GM06990 (cell line): ENCODE measurements around the gene ZC3H13.

ENCODE experiments used
- DNase-seq: peaks from one replicate; pipeline ENCODE4 v3.0.0-alpha.2; 2011; ENCODE audit not compliant: insufficient read length; ENCODE audit errors: extremely low read depth
- H3K27me3 ChIP-seq: replicated peaks from 2 replicates; pipeline ENCODE4 v1.6.0; 2011; ENCODE audit warnings: low read length; ENCODE audit not compliant: control insufficient read depth, insufficient read depth
- H3K36me3 ChIP-seq: 2 replicates; pipeline ENCODE4 v1.5.1; 2011; ENCODE audit warnings: low read length; ENCODE audit not compliant: control insufficient read depth, insufficient read depth
- H3K4me3 ChIP-seq: replicated peaks from 2 replicates; pipeline ENCODE4 v1.5.1; 2011; ENCODE audit warnings: low read depth, mild to moderate bottlenecking, control low read depth, low read length
- TF ChIP-seq, protein P1 (sequence below): IDR thresholded peaks from 2 replicates; pipeline ENCODE4 v1.5.1; 2011; ENCODE audit warnings: low read length, control low read depth, mild to moderate bottlenecking, inconsistent platforms; ENCODE audit not compliant: insufficient read depth, poor library complexity, severe bottlenecking

The ZC3H13 gene

DNA sequence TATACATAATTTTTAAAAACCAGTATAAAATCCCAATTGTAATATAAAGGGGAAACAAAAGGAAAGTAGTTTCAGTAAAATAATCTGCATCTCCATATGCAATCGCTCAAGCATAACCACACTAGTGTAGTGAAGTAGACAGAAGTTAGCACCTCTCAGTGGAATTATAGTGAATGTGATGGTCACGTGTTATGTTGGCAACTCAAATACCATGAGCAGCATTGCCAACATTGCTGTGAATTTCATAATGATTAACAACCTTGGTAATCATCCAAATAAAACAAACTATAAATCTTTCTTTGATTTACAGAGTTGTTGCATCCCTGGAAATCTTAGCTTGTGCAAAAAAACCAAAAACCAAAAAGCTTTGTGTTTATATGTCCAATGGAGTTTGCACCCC, 123.7 kb downstream of the ZC3H13 start:
- Histone ChIP-seq H3K4me3 (no peak overlapping the region), H3K36me3 (no peaks in the 10 kb centered on the region), H3K27me3 (no peaks in the 10 kb centered on the region; the same call in 1 of the 2 replicates)
- TF ChIP-seq, protein P1, sequence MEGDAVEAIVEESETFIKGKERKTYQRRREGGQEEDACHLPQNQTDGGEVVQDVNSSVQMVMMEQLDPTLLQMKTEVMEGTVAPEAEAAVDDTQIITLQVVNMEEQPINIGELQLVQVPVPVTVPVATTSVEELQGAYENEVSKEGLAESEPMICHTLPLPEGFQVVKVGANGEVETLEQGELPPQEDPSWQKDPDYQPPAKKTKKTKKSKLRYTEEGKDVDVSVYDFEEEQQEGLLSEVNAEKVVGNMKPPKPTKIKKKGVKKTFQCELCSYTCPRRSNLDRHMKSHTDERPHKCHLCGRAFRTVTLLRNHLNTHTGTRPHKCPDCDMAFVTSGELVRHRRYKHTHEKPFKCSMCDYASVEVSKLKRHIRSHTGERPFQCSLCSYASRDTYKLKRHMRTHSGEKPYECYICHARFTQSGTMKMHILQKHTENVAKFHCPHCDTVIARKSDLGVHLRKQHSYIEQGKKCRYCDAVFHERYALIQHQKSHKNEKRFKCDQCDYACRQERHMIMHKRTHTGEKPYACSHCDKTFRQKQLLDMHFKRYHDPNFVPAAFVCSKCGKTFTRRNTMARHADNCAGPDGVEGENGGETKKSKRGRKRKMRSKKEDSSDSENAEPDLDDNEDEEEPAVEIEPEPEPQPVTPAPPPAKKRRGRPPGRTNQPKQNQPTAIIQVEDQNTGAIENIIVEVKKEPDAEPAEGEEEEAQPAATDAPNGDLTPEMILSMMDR, result no peak
- no peak for DNase-seq

DNA sequence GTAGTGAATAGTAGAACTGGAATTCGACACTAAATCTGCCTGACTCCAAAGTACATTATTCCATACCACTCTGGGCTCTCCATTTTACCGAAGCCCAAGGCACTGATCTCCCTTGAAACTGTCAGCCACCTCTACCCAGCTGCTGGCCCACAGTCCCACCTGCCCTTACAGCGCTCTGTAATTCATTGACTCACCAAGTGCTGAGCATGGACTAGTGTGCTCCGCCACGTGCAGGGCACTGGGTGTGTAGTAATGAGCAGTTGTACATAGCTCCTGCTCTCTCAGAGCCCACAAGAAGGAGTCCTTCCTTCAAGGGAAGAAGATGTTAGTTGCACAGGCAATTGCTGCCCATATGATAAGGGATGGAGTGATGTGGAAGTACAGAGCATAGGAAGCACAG, 124.4 kb downstream of the ZC3H13 start:
- TF ChIP-seq, protein P1, result no peak
- Histone ChIP-seq H3K4me3 (no peak overlapping the region), H3K27me3 (no peaks in the 10 kb centered on the region; the same call in 1 of the 2 replicates), H3K36me3 (no peaks in the 10 kb centered on the region)
- no peak for DNase-seq

DNA sequence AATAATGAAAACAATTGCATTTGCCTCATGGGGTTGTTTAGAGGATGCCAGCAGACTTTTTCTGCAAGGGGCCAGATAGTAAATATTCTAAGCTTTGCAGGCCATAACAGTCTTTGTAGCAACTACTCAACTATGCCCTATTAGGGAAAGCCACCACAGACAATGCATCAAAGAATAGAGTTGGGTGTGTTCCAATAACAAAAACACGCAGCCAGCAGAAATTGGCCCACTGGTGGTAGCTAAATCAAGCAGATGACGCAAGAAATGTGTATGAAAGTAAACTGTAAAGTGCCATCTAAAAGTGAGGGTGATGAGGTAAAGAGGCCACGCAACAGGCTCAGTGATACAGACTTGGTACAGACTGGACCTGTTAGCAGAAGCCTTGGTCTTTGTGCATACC, 125.8 kb downstream of the ZC3H13 start:
- Histone ChIP-seq H3K36me3 (no peaks in the 10 kb centered on the region), H3K27me3 (no peaks in the 10 kb centered on the region; the same call in 1 of the 2 replicates), H3K4me3 (no peak overlapping the region)
- TF ChIP-seq, protein P1, result no peak
- DNase-seq, result no peak

DNA sequence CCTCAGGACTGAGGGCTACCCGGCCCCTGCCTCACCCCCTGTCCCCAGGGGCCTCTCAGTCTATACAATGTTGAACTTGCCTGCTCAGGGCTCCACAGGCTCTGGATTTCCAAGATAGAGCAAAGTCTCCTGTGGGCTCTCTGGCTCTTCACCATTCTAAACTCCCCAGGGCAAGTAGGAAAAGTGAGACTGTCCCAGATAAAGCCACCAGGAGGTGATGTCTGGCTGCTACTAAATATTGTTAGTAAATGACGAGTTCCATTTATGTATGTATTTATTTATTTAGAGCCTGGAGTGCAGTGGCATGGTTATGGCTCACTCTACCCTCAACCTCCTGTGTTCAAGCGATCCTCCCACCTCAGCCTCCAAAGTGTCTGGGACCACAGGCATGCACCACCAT, 127.4 kb downstream of the ZC3H13 start:
- Histone ChIP-seq H3K27me3 (no peaks in the 10 kb centered on the region; the same call in 1 of the 2 replicates), H3K4me3 (no peak overlapping the region), H3K36me3 (no peaks in the 10 kb centered on the region)
- no peak for DNase-seq
- TF ChIP-seq, protein P1, result peak; percentile 7

DNA sequence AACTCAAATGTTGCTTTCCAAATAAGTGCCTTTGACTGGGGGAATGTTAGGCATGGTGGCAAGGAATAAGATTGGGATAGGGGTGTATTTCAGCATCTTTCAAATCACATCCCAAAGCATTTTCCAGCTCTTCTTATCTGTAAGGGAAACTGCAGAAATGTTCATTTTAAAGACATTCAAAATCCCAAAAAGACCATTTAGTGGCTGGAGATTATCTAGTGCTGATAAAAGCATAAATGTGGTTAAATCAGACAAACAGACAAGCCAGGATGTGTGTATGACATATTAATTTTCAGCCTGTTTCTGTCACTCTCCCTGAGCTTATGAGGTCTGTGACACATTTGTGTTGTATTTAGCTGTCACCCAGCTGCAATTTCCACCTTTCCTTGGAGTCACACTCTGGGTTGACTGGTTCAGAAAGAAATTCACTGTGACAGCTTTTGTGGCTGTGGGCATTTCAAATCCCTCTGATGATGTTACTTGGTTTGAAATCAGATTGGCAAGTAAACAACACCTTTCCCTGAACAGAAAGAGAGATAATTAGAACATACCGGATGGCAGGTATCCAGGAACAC, 131.3 kb downstream of the ZC3H13 start:
- Histone ChIP-seq H3K36me3 (no peaks in the 10 kb centered on the region), H3K4me3 (no peak overlapping the region), H3K27me3 (no peaks in the 10 kb centered on the region)
- TF ChIP-seq, protein P1, result no peak
- DNase-seq, result no peak

DNA sequence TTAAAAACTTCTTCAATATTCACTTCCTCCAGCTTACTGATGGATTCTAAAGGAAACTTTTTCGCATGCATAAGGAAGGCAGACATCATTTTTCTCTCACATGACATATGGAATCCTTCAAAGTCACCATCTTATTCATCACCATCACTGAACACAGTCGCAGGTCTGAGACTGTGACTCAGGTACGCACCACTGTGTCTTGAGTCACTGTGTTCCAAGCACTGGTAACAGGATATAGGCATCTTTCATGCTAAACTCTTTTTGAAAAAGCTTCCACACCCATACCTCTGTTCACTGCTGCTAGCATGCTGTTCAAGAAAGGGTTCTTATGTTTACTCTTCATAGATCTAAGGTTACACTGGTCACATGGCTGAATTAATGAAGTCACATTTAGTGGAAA, 133.9 kb downstream of the ZC3H13 start:
- no peak for DNase-seq
- Histone ChIP-seq H3K36me3 (no peaks in the 10 kb centered on the region), H3K27me3 (no peaks in the 10 kb centered on the region; the same call in 1 of the 2 replicates), H3K4me3 (no peak overlapping the region)
- TF ChIP-seq, protein P1, result no peak
